PC-3 (cell line): ENCODE results near the gene BCAR3. TPM values are rescaled to one million over a fixed set of nuclear protein-coding genes. Genes with fewer than 3 reads are reported as not detected.

Experiments
- ATAC-seq: fragments of 200-7000 bp; cut with Tn5 transposase; 2 replicates; pipeline ENCODE4 v1.9.1; 2020; ENCODE audit warnings: mild to moderate bottlenecking, moderate library complexity
- BruUV-seq: library from RNA; stranded (reverse); fragments of 400-500 nt; replicated peaks from 2 replicates; lab custom pipeline; 2021; lab: Mats Ljungman, UMichigan
- CTCF ChIA-PET: fragments of 300-600 bp; sonication (Branson Sonifier 250); formaldehyde crosslinking; loops from one replicate; lab custom pipeline; 2022; ENCODE audit warnings: antibody characterized with exemption; lab: Charles Lee
- POLR2A ChIA-PET: fragments of 300-600 bp; sonication (Branson Sonifier 250); formaldehyde crosslinking; loops from one replicate; lab custom pipeline; 2022; ENCODE audit warnings: antibody characterized with exemption; ENCODE audit not compliant: unreplicated experiment; lab: Charles Lee
- DNase-seq: peaks from one replicate; pipeline ENCODE4 v3.0.0-alpha.2; 2015
- H2AFZ ChIP-seq: fragments of 300-600 bp; sonication (generic); 2 replicates; pipeline ENCODE4 v1.6.0; 2016; ENCODE audit warnings: antibody characterized with exemption, low read length
- H3F3A ChIP-seq: fragments of 300-600 bp; sonication (generic); one replicate; pipeline ENCODE4 v1.6.0; 2017; ENCODE audit warnings: antibody characterized with exemption, low read length, control low read depth, mild to moderate bottlenecking; ENCODE audit not compliant: unreplicated experiment
- H3K27ac ChIP-seq: fragments of 300-600 bp; sonication (generic); 2 replicates; pipeline ENCODE4 v1.5.1; 2016; ENCODE audit warnings: mild to moderate bottlenecking, low read length
- H3K27me3 ChIP-seq: fragments of 300-600 bp; sonication (generic); 2 replicates; pipeline ENCODE4 v1.6.1; 2016; ENCODE audit warnings: low read length, mixed read lengths
- H3K36me3 ChIP-seq: fragments of 300-600 bp; sonication (generic); 2 replicates; pipeline ENCODE4 v1.6.1; 2016; ENCODE audit warnings: low read depth, mixed run types, low read length, mixed read lengths
- H3K4me1 ChIP-seq: fragments of 300-600 bp; sonication (generic); 2 replicates; pipeline ENCODE4 v1.5.1; 2016; ENCODE audit warnings: low read length; ENCODE audit not compliant: insufficient read depth
- H3K4me2 ChIP-seq: fragments of 300-600 bp; sonication (generic); 2 replicates; pipeline ENCODE4 v1.6.0; 2016; ENCODE audit warnings: low read length
- H3K4me3 ChIP-seq: fragments of 300-600 bp; sonication (generic); 2 replicates; pipeline ENCODE4 v1.5.1; 2016; ENCODE audit warnings: mild to moderate bottlenecking, low read length, mixed read lengths
- H3K79me2 ChIP-seq: fragments of 300-600 bp; sonication (generic); 2 replicates; pipeline ENCODE4 v1.6.1; 2017; ENCODE audit warnings: low read length, mixed read lengths
- H3K9ac ChIP-seq: fragments of 300-600 bp; sonication (generic); 2 replicates; pipeline ENCODE4 v1.6.0; 2016; ENCODE audit warnings: mild to moderate bottlenecking, low read length
- H3K9me2 ChIP-seq: fragments of 300-600 bp; sonication (generic); replicated peaks from 2 replicates; pipeline ENCODE4 v1.6.1; 2016; ENCODE audit warnings: mixed run types, low read length, mixed read lengths
- H3K9me3 ChIP-seq: fragments of 300-600 bp; sonication (generic); 2 replicates; pipeline ENCODE4 v1.6.1; 2016; ENCODE audit warnings: low read length, mixed read lengths
- H4K20me1 ChIP-seq: fragments of 300-600 bp; sonication (generic); 2 replicates; pipeline ENCODE4 v1.6.1; 2016; ENCODE audit warnings: low read length, mixed read lengths
- CTCF ChIP-seq: fragments of 300-600 bp; sonication (generic); conservative IDR thresholded peaks from 2 replicates; pipeline ENCODE4 v1.5.1; 2017; ENCODE audit warnings: antibody characterized with exemption, low read depth, mild to moderate bottlenecking, low read length
- EZH2 ChIP-seq: fragments of 300-600 bp; sonication (generic); IDR thresholded peaks from one replicate; pipeline ENCODE4 v1.6.1; 2017; ENCODE audit warnings: antibody characterized with exemption, mild to moderate bottlenecking, low read length; ENCODE audit not compliant: unreplicated experiment
- EZH2phosphoT487 ChIP-seq: fragments of 300-600 bp; sonication (generic); IDR thresholded peaks from 2 replicates; pipeline ENCODE4 v1.6.1; 2018; ENCODE audit warnings: mild to moderate bottlenecking, antibody characterized with exemption, low read length, borderline replicate concordance
- intact Hi-C: fragments of 100-400 bp; cut with micrococcal nuclease; formaldehyde crosslinking; loops from 2 replicates; pipeline ENCODE4 v1.9.0; 2023
- total RNA-seq: library from RNA; depleted of rRNA; stranded (reverse); fragments of >200 nt; gene quantifications from 2 replicates; pipeline ENCODE4 v1.2.3, GENCODE V29; 2014

Gene BCAR3
- total RNA-seq, 1 experiment from 2014 or later, result 171 TPM

- ATAC-seq, result peak; percentile 67
- POLR2A ChIA-PET, result no interaction called here
- Histone ChIP-seq H3K79me2 (peaks cover 81% of the 10 kb centered on the region), H2AFZ (no peak overlapping the region), H3K4me1 (peaks cover 59% of the 10 kb centered on the region), H3K4me2 (peak overlapping the region; percentile 51), H3K4me3 (no peak overlapping the region), H3K27me3 (no peaks in the 10 kb centered on the region), H3K9ac (peak overlapping the region; percentile 77), H3F3A (peaks cover 11% of the 10 kb centered on the region), H3K36me3 (peaks cover 93% of the 10 kb centered on the region), H4K20me1 (peaks cover 26% of the 10 kb centered on the region; the same call in 1 of the 2 replicates), H3K9me2 (no peaks in the 10 kb centered on the region), H3K27ac (peak overlapping the region; percentile 97), H3K9me3 (no peaks in the 10 kb centered on the region)
- TF ChIP-seq EZH2phosphoT487 (no peak), EZH2 (no peak), CTCF (no peak)
- no TSS peak for BruUV-seq
- CTCF ChIA-PET, result interaction anchor here (0.6 kb wide), 1 partner anchor 137 kb away, joined by 3 read pairs; no protein-coding TSS in a partner anchor
- peak; percentile 90 for DNase-seq
- intact Hi-C loops, result loop anchor here (10.0 kb wide), 1 partner anchor 265 kb away; no protein-coding TSS in a partner anchor
Observed at GRCh38 chr1:93579891-93580290, 101.7 kb downstream of the BCAR3 start.

GRCh38 chr1:93578911-93579825 lies 102.5 kb downstream of the BCAR3 start:
- intact Hi-C loops, result no loop called here
- no peak overlapping the region for H2AFZ ChIP-seq
- H3K9ac ChIP-seq, result peak overlapping the region; percentile 77
- ChIA-PET POLR2A (no interaction called here), CTCF (interaction anchor here (0.6 kb wide), 1 partner anchor 136 kb away, joined by 3 read pairs; no protein-coding TSS in a partner anchor)
- no peak for TF ChIP-seq EZH2phosphoT487
- no peak for TF ChIP-seq EZH2
- no peak for TF ChIP-seq CTCF
- ATAC-seq, result peak; percentile 6; the same call in 1 of the 2 replicates
- H3K36me3 ChIP-seq, result peaks cover 93% of the 10 kb centered on the region
- H3K27ac ChIP-seq, result peak overlapping the region; percentile 97
- no peak for DNase-seq
- no peaks in the 10 kb centered on the region for H3K9me2 ChIP-seq
- peaks cover 26% of the 10 kb centered on the region; the same call in 1 of the 2 replicates for H4K20me1 ChIP-seq
- no peaks in the 10 kb centered on the region for H3K9me3 ChIP-seq
- peaks cover 11% of the 10 kb centered on the region for H3F3A ChIP-seq
- no peaks in the 10 kb centered on the region for H3K27me3 ChIP-seq
- H3K79me2 ChIP-seq, result peaks cover 74% of the 10 kb centered on the region
- H3K4me3 ChIP-seq, result no peak overlapping the region
- BruUV-seq, result no TSS peak
- peak overlapping the region; percentile 51 for H3K4me2 ChIP-seq
- peaks cover 52% of the 10 kb centered on the region for H3K4me1 ChIP-seq
